GM12892 (cell line): ENCODE results near the gene CCDC184.
"Not testable (repeated sequence)": the region's sequence is repeated elsewhere in the genome, so short reads cannot be mapped to it uniquely, and the experiment has no call there.

Source experiments
- DNase-seq: peaks from one replicate; pipeline ENCODE4 v3.0.0; 2011; ENCODE audit not compliant: insufficient read length
- FAIRE-seq: peaks from 2 replicates; lab custom pipeline; 2011; peaks lifted over from hg19 to GRCh38; lab: Jason Lieb, UNC
- POLR2A ChIP-seq: IDR thresholded peaks from 2 replicates; pipeline ENCODE4 v1.6.1; 2011; ENCODE audit warnings: low read depth, low read length, control low read depth
- POLR2AphosphoS5 ChIP-seq: IDR thresholded peaks from 2 replicates; pipeline ENCODE4 v1.6.1; 2011; ENCODE audit warnings: low read depth, low read length, control low read depth
- TAF1 ChIP-seq: IDR thresholded peaks from 2 replicates; pipeline ENCODE4 v1.6.1; 2011; ENCODE audit warnings: low read depth, mild to moderate bottlenecking, control low read depth, low read length, borderline replicate concordance

CCDC184 gene

DNA sequence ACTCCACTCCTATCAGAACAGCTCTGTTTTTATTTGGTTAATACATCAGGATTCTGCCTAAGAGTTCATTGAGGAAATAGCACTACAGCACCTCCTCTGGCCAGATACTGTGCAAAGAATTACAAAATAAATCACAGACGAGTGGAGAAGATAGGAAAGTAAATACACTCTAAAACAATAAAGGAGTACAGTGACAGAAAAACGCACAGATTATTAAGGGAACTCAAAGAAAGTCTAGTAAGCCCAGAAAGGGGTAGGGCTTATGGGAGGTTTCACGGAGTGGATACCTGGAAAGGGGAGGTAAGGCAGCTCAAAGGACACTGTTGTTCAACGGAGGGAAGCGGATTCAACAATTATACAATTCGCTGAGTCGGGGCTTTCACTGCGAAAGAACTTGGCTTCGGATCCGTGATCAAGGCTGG, 14.1 kb downstream of the CCDC184 start:
- TF ChIP-seq POLR2A (no peak), POLR2AphosphoS5 (no peak), TAF1 (no peak)
- DNase-seq = no peak
- FAIRE-seq = peak; percentile 5

DNA sequence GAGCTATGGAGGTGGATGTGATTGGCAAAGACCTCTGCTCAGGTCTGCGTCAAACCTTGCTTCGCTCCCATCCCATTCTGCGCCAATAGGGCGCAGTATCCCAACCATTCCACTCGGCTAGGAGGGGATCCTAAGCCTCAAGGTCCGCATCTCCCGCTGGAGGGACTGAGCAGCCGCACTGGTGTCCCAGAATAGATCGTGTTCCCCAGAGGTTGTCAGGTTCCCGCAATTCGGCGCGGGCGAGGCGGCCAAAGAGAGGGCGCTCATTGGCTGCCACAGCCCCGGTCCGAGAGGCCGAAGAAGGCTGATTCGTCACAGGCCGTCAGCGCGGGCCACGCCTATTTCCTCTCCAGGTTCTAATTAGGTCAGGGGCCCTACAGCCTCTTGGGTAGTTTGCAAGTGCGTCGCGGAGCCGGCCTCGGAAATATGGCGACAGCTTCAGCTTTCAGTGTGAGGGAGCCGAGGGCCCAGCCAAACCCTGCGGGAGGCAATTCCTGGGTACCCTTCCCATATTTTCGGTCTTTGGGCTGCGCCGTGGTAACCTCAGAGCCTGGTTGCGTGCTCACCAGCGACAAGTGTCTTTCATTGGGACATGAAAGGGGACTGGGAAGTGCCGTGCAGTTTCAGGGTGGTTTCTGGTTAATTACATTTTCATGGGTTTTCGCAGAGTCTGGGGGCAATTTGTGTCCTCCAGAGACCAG, 14.7 kb downstream of the CCDC184 start:
- DNase-seq (peak; percentile 82), FAIRE-seq (peak; percentile 87)
- TF ChIP-seq POLR2AphosphoS5 = peak; percentile 95
- TF ChIP-seq POLR2A = peak; percentile 97
- peak; percentile 93 for TF ChIP-seq TAF1

DNA sequence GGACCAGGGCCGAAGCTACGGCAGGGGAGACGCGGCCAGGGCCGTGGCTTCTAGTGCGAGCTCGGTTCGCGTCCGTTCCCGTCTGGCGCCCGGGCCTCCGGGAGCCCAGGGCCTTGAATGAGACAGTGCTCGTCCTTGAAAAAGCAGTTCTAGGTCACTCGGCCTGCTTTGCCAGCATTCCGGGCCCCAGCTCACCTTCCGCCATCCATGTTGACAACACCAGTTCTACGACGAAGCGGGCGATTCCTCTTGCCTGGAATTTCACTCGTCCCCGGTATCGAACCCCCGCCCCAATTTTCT, 15.2 kb downstream of the CCDC184 start:
- FAIRE-seq (no peak), DNase-seq (peak; percentile 20)
- no peak for TF ChIP-seq POLR2A
- no peak for TF ChIP-seq TAF1
- no peak for TF ChIP-seq POLR2AphosphoS5

DNA sequence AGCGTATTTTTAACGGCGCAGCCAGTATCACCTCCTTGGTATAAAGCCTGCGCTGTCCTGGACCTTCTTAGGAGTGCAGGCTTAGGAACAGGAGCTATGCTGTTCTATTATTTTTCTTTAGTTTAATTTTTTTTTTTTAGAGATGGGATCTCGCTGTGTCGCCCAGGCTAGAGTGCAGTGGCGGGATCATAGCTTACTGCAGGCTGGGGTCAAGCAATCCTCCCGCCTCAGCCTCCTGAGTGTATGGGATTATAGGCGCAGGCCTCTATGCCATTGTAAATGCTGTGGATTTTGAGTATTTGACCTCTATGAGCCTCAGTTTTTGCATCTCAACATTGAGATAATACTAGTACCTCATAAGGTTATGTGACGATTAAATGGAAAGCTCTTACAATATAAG, 15.5 kb downstream of the CCDC184 start:
- FAIRE-seq (no peak), DNase-seq (no peak)
- TF ChIP-seq POLR2A (no peak), POLR2AphosphoS5 (no peak), TAF1 (no peak)

DNA sequence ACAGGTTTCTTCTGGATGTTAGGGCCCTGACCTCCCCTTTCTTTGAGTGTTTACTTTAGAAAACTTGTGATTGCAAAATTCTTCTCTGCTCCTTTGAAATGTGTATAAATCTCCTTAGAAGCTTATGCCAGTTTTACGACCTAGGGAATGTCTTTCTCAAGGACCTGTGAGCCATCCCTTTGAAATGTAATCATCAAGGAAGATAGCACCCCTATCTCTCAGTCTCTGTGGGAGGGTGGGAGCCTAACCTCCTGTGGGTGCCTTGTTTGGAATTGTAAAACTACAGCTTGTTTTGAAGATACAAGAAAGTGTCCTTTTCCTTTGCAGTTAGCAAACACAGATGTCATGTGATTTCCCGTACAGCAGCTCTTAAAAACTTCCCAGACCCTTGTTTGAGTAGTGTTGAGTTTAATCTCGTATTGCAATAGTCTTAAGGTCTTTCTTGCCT, 16.4 kb downstream of the CCDC184 start:
- DNase-seq (no peak), FAIRE-seq (no peak)
- no peak for TF ChIP-seq TAF1
- no peak for TF ChIP-seq POLR2AphosphoS5
- no peak for TF ChIP-seq POLR2A

DNA sequence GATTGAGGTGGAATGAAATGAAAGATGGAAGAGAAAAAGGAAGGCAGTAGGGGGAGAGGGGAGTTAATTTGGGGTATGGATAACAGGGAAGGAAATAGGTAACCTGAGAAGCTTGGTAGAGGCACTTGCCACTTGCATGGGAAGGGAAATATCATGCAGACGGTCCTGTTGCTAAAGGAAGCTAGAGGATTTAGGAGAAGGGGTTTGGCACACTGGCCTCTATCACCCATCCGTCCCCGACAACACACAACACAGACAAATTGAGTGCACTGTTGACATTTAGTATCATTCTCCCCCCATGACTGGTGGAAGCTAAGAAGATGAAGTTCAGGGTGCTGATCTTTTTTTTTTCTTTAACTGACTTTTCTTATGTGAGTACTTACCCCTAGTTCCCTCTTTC, 17.6 kb downstream of the CCDC184 start:
- TF ChIP-seq TAF1 = no peak
- TF ChIP-seq POLR2AphosphoS5 = no peak
- no peak for TF ChIP-seq POLR2A
- DNase-seq (no peak), FAIRE-seq (no peak)

DNA sequence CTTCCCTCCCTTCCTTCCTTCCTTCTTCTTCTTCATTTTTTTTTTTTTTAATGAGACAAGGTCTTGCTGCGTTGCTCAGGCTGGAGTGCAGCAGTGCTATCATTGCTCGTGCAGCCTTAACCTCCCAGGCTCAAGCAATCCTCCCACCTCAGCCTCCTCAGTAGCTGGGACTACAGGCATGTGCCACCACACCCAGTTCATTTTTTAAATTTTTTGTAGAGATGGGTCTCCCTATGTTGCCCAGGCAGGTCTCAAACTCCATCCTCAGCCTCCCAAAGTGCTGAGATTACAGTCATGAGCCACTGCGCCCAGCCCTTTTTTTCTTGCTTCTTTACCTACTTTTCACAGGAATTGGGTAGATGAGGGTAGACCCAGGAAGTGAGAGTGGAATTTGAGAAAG, 18.1 kb downstream of the CCDC184 start:
- FAIRE-seq = no peak
- DNase-seq = no peak

DNA sequence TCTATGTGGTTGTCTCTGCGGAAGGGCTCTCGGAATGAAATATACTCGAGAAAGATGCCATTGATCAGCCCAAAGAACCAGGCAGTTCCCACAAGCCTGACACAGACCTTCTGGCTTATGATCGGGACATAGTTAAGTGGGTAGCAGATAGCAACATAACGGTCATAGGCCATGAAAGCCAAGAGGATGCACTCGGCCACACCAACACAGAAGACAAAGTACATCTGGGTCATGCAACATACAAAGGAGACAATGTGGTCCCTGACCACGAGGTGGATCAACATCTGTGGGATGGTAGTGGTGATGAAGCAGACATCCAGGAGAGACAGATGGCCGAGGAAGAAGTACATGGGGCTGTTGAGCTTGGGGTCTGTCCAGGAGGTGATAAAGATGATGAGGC, 19.3 kb downstream of the CCDC184 start:
- FAIRE-seq (no peak), DNase-seq (no peak)

More for the DNA sequence above, 18.1 kb downstream of the CCDC184 start:
- TF ChIP-seq POLR2AphosphoS5 = no peak
- TF ChIP-seq TAF1 = no peak
- no peak for TF ChIP-seq POLR2A

DNA sequence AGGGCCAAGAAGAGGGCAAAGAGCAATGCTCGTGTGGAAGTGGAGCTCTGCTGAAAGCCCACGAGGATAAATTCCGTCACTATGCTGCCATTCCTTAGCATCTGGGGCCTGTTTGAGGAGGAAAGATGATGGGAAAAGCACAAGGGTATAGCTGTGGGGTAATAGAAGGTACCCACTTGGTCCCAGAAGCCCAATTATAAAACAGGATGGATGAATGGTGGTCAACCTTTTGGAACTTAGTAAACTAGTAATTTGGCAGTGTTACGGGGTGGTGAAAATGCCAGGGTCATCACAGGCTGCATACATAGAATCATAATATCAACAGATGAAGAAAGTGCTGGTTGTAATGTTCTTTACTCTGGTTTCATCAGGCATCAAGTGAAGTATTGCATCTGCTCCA, 19.7 kb downstream of the CCDC184 start, which contains the start of gene OR10AD1:
TSS of gene OR10AD1 (minus strand) at position 101 of the 400 bp plus-strand sequence. CDS start at position 101, 0 bp downstream.
- TF ChIP-seq POLR2A = no peak
- no peak for TF ChIP-seq POLR2AphosphoS5
- TF ChIP-seq TAF1 = no peak
- no peak for FAIRE-seq
- no peak for DNase-seq

More for the DNA sequence above, 19.3 kb downstream of the CCDC184 start:
- TF ChIP-seq POLR2A (no peak), TAF1 (no peak), POLR2AphosphoS5 (no peak)

DNA sequence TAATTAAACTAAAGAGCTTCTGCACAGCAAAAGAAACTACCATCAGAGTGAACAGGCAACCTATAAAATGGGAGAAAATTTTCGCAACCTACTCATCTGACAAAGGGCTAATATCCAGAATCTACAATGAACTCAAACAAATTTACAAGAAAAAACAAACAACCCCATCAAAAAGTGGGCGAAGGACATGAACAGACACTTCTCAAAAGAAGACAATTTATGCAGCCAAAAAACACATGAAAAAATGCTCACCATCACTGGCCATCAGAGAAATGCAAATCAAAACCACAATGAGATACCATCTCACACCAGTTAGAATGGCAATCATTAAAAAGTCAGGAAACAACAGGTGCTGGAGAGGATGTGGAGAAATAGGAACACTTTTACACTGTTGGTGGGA, 26.1 kb downstream of the CCDC184 start:
- not testable (repeated sequence) for DNase-seq, FAIRE-seq

DNA sequence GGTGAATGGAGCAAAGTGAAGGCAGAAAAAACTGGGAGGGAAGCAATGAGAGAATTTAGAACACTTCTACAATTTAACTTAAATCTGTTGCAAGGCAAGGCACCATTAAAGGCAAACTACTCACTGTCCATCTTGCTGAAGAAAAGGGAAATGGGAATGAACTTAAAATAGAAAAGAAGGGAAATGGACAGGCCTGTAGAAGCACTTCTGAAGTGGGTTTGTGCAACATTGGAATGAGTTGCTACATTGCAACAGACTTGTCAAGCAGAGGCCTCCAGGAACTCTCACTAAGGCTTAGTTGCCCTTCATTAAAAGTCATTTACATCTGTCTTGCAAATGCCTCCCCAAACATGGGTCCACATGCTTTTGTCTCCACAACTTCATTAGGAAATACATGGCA, 33.3 kb downstream of the CCDC184 start:
- TF ChIP-seq POLR2A = no peak
- no peak for TF ChIP-seq TAF1
- no peak for TF ChIP-seq POLR2AphosphoS5
- FAIRE-seq (no peak), DNase-seq (no peak)

DNA sequence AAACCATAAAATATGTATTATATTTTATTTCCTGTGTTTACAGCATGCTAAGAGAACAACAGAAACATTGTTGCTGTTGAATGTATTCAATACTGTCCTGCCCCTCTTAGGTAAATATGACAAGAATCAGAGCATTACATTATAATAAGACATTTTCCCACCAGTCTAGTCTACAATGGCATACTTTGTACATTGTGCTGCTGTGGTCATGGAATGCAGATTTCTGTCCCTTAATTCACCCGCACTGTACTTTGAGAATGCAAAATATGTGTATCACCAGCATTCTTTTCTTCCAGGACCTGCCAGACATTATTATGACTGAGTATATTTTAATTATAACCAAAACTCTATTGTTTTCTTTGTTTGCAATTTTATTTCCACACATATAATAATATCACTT, 36.2 kb downstream of the CCDC184 start:
- FAIRE-seq (no peak), DNase-seq (no peak)
- TF ChIP-seq TAF1 (no peak), POLR2AphosphoS5 (no peak), POLR2A (no peak)
